ENCODE data around the gene ZNF563.

- no peak for TF ChIP-seq GATA2 (IDR thresholded peaks at IDR 0.05; ENCODE audit: low read depth, low read length)
- no peak for TF ChIP-seq GATA3 (IDR thresholded peaks at IDR 0.05; ENCODE audit: low read depth, low read length)
Measured at GRCh38 chr19:12278713-12279112, 54.7 kb downstream of the ZNF563 start.
